GM19463 (cell line): ENCODE measurements around the gene PLEKHA7.
A peak's percentile ranks its signal among the peaks of the same experiment; 100 is the strongest.
"Not testable (repeated sequence)": the region's sequence is repeated elsewhere in the genome, so short reads cannot be mapped to it uniquely, and the experiment has no call there.

ENCODE experiments used
- ATAC-seq: cut with Tn5 transposase; IDR thresholded peaks from one replicate; pipeline ENCODE4 v1.9.1; 2021; ENCODE audit warnings: mild to moderate bottlenecking, moderate library complexity; ENCODE audit not compliant: unreplicated experiment

The PLEKHA7 gene

DNA sequence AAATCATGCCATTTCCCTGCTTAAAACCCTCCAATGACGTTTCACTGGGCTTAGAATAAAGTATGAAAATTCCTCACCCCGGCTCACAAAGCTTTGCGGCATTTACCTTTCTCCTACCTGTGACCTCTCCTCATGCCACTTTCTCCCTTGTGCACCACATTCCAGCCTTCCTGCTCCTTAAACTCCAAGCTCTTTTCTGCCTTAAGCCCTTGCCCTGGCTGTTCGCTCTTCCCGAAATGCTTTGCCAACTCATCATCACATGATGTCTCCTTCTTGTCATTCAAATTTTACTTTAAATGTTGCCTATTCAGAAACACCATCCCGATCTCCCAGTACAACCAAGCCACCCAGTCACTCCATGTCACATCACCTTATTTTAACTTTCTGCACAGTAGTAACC is 2.0 kb downstream of the PLEKHA7 start:
- ATAC-seq, result no peak

DNA sequence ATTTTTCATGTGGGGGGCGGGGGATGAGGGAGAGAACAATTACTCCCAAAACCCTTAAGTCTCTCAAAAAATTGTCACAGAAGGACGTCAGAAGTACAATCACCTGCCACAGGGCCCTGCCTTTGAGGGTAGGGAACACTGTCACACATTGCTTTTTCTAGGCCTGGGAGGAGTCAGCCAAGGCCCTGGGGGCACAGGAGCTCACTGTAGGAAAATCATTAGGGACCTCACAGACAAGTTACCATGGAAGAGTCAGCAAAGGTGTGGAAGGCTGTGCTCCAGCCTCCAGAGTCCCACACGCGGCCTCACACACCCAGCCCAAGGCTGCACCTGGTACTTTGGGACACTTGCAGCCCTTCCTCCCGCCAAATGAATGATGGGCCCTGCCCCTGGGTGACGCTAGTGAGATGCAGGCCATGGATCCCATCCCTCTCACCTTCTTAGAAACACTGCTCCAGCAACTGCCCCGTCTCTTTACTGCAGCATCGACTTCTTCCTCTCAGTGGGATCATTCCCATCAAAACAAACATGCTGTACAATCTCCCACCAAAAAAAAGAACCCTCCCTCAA is 3.3 kb downstream of the PLEKHA7 start:
- ATAC-seq, result no peak

DNA sequence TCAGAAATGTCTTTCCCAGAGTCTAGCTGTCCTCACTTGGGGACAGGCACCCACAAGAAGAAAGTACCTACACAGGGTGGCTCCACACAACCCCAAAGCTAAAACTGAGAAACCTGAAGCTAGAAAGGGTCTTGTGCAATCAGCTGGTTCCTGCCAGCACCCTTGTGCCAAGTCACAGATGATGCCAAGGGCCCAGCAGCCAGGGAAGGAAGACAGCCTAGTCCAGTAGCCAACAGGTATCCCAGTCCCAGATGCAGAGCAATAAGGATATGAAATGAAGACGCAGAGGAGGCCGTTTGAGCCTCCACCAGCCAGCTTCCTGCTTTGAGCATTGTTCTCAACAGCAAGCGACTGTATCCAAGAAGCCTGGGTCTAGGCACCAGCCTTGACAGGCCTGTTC is 6.1 kb downstream of the PLEKHA7 start:
- ATAC-seq, result no peak

DNA sequence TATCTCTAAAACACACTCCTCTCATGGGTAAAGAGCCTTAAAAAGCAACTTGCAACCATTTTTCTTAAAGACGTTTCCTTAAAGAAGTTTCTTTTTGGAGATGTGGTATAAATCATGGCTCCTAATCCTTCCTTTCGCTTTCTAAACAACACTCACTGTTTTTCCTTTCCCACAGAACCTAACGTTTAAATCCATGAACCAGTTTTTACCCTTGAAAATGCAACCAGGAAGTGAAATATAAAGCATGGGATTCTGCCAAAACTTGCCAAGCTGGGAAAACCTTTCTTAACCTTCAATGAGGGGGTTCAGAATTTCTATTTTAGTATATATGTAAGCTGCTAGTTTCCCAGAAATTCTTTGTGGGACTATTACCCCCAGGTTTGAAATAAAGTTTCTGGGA is 8.6 kb downstream of the PLEKHA7 start:
- no peak for ATAC-seq

DNA sequence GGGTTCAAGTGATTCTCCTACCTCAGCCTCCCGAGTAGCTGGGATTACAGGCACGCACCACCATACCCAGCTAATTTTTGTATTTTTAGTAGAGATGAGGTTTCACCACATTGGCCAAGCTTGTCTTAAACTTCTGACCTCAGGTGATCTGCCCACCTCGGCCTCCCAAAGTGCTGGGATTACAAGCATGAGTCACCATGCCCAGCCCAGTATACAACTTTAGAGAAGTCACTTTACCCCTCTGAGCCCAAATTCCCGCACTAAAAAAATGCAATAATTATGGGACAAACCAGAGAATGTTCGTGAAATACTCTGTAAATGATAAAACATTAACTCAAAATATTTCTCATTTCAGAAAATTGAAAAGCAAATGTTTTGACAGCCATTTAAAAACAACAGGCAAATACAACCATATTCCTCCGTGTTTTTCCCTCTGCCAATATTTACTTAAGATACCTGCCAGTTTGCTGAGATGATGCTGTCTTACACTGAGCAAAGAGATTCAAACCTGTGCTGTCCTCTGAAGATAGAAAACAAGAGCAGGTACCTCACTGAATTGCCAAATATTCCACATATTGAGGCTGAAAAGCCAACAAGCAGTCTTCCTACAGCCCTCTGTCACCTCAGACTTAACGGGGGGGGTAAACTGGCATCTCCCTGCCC is 9.6 kb downstream of the PLEKHA7 start:
- no peak for ATAC-seq

DNA sequence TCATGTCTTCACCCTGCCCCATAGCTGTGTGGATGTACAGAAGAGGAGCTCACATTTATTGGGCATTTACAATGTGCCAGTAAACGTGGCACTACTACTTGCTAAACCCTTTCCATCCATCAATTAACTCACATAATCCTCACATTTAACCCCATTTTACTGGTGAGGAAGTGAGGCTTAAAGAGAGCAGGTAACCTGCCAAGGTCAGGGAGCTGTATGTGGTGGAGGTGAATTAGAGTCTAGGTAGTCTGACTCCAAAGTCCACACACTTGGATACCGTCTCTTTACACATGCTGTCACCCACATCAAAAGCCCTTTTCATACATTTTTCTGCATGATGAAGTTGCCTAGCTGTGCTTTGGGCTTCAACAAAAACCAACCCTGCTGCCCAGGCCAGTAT is 10.8 kb downstream of the PLEKHA7 start:
- no peak for ATAC-seq

DNA sequence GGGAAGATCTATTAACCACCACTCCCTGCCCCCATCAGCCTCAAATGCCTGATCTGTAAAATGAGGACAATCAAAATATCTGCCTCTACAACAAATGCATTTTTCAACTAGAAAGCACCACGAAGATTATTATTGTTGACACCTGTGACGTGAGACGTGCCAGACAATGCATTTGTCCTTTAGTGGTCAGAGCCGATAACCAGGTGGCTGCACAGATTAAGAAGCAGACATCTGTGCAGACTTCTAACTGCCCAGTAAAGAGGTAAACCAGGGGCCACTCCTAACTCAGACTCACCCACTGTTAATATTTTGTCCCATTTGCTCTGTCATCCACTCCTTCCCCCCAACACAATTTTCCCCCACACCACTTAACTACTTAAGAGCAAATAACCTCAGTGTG is 11.7 kb downstream of the PLEKHA7 start:
- no peak for ATAC-seq

DNA sequence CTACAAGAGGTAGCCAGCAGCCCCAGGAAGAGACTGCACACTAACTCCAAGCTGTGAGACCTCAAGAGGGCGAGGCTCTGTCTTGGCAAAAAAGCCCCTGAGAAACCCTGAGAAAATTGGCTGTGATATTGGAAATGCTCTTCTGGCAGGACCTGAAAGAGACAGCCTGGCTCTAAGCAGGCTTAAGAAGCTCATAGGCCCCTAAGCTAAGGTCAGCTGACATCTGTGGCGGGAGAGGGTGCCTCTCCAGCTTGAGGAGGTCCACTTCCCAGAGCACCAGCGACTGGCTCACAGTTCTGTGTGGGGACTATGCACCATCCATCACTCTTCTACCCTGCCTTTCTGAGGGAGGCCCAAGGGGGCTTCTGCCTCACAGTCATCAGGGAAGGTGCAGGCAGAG is 12.4 kb downstream of the PLEKHA7 start:
- no peak for ATAC-seq

DNA sequence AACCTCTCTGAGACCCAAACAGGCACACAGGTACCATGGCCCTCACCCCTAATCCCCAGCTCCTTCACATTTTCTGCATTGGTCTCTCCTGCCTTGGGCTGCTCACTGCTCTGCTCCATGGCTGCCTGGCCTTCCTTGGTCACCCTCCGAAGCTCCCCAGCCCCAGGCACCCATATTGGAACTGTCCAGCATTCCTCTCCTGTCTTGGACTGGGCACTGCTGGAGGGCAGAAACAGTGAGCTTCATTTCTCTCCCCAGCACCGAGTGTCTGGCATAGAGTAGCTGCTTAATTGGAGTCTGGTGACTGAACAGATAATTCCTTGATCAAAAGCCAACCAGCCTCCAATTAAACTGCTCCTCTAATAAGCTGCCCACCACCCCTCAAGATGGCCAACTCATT is 13.2 kb downstream of the PLEKHA7 start:
- ATAC-seq, result no peak

DNA sequence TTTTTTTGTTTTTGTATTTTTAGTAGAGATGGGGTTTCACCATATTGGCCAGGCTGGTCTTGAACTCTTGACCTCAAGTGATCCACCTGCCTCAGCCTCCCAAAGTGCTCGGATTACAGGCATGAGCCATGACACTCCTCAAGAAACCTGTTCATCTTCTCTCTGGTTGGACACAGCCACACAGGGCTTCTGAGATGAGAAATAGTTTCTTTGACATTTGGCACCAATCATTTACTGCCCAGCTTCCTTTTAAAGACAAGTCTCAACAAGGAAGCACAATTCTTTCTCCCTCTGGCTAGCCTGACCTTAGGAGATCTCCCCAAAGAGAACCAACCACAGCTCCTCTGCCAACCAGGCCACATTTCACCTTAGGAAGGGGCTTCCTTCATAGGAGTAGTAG is 14.0 kb downstream of the PLEKHA7 start:
- not testable (repeated sequence) for ATAC-seq

DNA sequence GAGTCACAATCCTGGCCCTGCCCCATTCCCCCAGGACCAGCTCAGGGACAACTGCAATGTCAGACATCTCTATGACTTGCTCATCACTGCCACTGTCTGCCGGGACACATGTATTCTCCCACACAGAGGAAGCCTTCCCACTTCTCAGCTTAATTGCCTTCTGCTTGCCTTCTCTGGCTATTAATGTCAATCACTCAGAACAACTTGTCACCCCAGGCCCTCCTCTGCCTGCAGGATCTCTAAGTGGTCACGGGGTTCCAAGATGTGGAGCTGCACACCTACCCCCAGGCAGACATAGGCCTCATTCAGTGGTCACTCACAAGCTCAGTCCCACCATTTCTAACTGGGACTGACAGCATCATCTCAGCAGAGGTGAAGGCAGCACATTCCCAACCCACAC is 15.1 kb downstream of the PLEKHA7 start:
- ATAC-seq, result no peak

DNA sequence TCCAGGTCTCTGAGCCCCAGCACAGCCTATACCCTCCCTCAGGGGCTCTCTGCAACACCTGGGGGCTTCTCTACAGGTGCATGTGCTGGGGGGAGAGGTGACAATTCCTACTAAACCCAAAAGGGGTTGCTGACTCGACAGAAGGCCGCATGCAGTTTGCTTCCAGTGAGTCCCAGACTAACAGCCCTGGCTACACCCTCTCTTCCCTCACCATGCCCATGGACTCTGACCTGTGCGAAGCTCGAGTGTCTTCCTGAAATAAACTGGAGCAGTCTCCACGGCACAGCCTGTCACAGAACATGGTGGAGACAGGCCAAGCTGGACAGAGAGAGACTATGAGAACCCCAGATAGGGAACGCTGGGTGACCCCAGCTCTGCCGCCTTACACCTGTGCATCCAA is 16.6 kb downstream of the PLEKHA7 start:
- no peak for ATAC-seq

DNA sequence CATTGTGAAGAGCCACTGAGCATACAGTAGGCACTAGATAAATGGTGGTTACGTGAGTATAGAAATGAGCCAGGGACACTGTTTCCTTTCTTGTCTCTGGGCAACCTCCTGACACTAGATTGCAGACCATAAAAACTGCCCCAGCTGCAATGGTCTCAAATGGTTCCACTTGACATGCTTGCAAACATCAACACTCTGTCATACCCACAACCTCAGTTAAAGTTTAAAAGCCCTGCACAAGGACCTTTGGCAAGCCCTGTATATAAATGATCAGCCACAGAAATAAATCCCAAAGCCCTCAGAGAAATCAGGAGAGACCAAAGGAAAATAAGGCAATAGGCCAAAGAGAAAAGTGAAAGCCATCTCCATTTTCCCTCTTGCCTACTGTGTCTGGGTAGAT is 20.7 kb downstream of the PLEKHA7 start:
- peak; percentile 59 for ATAC-seq

DNA sequence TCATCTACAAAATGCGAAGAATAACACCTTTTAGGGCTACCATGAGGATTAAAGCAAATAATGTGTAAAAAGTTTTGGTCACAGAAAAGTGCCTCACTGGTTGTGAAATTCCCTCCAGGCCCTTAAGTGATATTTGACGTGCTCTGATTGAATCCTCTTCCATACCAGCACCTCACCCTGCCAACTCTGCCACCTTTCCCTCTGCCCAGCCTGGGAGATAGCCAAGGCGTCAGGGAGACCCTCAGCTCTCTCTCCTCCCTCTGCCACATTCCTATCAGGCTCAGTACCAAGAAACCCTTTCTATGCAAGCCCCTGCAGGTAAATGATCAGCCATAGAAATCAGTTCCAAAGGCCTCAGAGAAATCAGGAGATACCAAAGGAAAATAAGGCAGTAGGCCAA is 21.4 kb downstream of the PLEKHA7 start:
- ATAC-seq, result no peak

DNA sequence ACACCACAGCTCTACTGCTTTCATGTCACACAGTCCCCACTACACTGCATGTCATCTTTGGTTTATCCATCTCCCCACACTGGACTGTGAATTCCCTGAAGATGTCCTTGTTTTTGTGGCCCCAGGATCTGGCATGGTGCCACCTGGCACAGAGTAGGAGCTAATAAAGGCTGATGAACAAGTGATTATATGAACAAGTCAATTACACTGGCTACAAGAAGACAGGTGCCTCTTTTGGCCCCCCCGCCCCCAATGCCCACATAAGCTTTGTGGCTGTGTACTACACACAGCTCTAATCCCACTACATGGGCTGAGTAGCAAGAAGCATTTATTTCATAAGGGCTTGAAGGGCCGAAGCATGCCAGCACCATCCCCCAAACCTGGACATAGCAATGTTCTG is 24.7 kb downstream of the PLEKHA7 start:
- ATAC-seq, result no peak

DNA sequence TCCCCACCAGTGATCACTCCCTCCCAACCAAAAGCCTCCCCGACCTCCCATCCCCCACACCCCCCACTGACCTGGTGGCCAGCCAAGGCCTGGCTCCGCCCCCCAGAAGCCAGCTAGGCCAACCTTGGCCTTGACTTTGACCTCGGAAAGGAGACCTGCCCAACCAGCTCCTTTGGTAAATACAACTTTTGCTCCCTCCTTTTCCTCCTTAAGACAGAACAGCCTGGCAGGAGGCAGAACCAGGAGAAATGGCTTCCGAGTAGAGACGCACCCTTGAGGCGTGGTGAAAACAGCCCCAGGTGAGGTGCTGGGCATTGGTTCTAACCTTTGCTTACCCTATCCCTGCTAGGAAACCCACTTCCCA is 27.0 kb downstream of the PLEKHA7 start:
- ATAC-seq, result no peak

DNA sequence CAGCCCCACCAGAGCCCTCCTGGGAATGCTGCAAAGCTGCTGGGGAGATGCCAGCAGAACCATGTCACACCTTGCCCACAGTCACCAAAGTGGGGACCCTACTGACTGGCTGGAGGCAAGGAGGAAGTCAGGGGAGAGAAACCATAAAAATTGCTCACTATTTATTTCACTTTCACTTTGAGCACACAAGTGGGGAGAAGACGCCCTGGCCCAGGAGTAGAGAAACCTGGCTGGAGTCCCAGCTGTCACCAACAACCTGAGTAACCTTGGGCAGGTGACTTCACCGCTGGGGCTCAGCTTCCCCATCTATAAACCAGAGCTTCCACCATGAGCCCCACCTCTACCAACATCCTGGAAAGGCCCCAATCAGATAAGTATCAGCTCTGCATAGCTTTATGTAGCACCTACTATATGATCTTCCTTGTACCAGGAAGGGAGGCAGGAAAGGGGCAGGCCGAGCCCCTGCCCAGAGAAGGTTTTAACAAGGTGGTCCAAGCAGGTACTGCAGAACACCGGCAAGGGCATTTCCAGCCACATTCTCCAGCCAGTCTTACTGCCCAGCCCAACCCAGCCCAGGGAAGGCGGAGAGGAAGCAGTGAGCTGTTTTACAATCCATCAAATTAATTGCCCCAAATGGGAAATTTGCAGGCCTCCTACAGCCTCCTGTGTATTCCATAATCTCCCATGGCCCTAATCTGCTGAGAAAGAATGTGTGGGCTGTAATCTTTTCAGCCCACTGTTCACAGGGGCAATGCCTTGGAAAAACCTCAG is 27.6 kb downstream of the PLEKHA7 start:
- peak; percentile 97 for ATAC-seq

DNA sequence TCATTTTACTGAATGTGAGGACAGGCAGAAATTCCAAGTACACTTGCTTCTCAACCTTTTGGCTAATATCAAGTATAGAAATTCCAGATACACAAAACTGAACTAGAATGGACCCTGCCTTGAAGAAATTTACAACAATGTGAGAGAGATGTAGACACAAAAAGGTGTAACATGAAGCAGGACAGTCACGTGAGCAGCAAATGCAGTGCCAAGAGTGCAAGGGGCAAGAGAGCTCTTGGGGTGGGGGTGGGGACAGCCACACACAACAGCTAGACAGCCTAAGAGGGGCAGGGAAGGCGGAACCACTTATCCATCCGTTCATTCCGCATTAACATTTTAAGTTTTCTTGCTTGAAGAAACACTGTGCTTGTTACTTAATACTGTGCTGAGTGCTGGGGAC is 28.9 kb downstream of the PLEKHA7 start:
- ATAC-seq, result no peak

DNA sequence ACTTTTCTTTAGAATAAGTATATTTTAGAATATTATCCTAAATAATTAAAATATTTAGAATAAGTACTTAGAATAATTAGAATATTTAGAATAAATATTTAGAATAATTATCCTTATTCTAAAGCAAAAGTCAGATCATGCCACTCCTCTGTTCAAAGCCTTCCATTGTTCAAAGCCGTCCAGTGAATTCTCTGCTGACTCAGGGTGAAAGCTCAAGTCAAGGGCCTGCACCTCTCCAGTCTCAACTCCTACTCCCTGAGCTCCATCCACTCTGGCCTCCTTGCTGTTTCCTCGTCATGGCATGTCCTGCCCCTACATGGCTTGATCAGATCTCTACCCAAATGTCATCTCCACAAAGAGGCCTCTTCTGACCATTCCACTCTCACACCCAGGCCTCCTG is 30.0 kb downstream of the PLEKHA7 start:
- no peak for ATAC-seq

DNA sequence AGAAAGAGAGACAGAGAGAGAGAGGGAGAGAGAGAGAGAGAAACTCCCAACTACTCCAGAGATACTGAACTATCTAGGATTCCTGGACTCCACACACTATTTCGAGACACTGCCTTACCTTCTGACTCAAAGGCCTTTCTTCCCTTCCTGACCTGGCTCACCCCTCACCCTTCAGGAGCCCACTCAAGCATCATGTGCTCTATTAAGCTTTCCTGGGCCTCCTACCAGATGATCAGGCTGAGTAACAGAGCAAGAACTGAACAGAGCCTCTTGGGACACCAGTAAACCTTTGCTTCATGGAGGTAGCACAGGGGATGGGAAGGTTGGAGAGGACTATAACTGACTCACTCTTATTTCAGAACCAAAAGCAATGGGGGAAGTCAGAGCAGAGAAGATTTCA is 31.4 kb downstream of the PLEKHA7 start:
- no peak for ATAC-seq

DNA sequence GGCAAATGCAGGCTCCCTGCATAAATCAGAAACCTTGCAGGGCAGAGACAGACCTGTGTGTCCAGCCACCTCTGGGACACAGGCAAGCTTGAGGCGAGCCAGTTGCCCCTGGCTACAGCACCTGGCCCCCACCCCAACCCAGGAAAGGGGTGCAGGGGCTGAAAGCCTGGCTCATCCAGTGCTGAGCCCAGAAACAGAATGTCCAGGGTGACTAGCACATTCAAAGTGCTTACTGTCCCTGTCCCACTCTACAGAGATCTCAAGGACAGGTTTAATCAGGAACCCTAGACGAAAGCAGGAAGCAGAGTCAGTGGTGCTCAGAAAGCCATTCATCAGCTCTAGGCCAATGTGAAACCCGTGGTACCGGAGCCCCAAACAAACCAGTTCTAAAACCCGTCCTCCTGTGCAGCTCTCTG is 31.9 kb downstream of the PLEKHA7 start:
- no peak for ATAC-seq

DNA sequence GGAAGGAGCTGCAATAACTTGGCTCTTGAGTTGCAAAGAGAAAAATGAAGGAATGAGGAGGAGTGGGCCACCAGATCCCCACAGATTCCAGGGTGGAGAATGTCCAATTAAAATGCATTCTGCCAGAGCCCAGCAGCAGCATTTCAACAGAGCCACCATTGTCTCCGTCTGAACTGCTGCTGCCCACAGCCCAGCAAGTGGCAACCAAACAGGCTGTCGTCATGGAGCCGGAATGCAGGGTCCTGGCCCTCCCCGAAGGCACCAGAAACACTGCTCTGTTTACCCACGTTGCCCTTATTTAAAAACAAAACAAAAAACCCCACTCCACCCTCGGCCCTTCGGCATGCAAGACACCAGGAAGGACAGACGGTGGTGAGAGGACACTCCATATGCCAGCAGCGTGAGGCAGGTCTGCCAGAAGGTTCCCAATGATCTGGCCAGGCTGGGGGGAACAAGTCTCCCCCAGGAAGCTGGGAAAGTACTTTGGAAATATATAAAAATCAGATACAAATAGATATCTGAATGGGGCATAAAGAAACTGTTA is 32.5 kb downstream of the PLEKHA7 start:
- no peak for ATAC-seq
